Measurements from ENCODE around the gene SPRTN. TPM values are rescaled to one million over a fixed set of nuclear protein-coding genes. Genes with fewer than 3 reads are reported as not detected.

The SPRTN gene
- total and polyA plus RNA-seq, 11 donors: 3.2 to 10.6 (median 8.0) TPM

- Histone ChIP-seq H3K27me3 (no peaks in the 10 kb centered on the region), H3K4me3 (peak overlapping the region; percentile 63 to 96 (median 82)), H3K27ac (peak overlapping the region in 2 of 12 donors; percentile 95 to 96), H3K4me1 (peaks cover 14 to 70% (median 55%) of the 10 kb centered on the region in 12 donors), H3K36me3 (peaks cover 0 to 34% (median 18%) of the 10 kb centered on the region in 9 donors), H3K9me3 (no peaks in the 10 kb centered on the region)
- 46 to 59% (median 52%) methylated on average over 18 to 21 of the region's 21 CpGs for WGBS, 4 donors
- TF ChIP-seq CTCF (IDR thresholded peaks at IDR 0.05) (no peak), POLR2A (IDR thresholded peaks at IDR 0.05) (no peak)
- DNase-seq (no peak), ATAC-seq (no peak)
- intact Hi-C loops (cut with DNase I): loop anchor here in 6 of 10 donors (2.0 to 10.0 kb wide), 5 partner anchors 79 to 191 kb away; partner anchors contain the start of genes GNPAT (in 5 of the 6) and TSNAX (in 1 of the 6)
Measured at GRCh38 chr1:231335663-231336602, 2.2 kb upstream of the SPRTN start.

GRCh38 chr1:231337043-231337471, 1.0 kb upstream of the SPRTN start:
- peak in 3 of 5 donors; percentile 29 to 75 (median 34) for DNase-seq
- H3K27ac ChIP-seq: peak overlapping the region; percentile 76 to 98 (median 96)
- H3K36me3 ChIP-seq: peaks cover 0 to 38% (median 19%) of the 10 kb centered on the region in 9 donors
- TF ChIP-seq CTCF (IDR thresholded peaks at IDR 0.05) (no peak), POLR2A (IDR thresholded peaks at IDR 0.05) (no peak)
- H3K4me1 ChIP-seq: peaks cover 14 to 69% (median 55%) of the 10 kb centered on the region in 12 donors
- 0 to 1% (median 0%) methylated on average over 30 to 32 of the region's 32 CpGs; no CpG with 5 or more reads in 1 of the 4 donors for WGBS, 4 donors
- no peaks in the 10 kb centered on the region for H3K9me3 ChIP-seq
- H3K27me3 ChIP-seq: no peaks in the 10 kb centered on the region
- intact Hi-C loops (cut with DNase I): loop anchor here in 6 of 10 donors (2.0 to 10.0 kb wide), 5 partner anchors 78 to 190 kb away; partner anchors contain the start of genes GNPAT (in 5 of the 6) and TSNAX (in 1 of the 6)
- peak in 2 of 4 donors; percentile 7 to 43 for ATAC-seq
- H3K4me3 ChIP-seq: peak overlapping the region; percentile 63 to 96 (median 82)

DNA sequence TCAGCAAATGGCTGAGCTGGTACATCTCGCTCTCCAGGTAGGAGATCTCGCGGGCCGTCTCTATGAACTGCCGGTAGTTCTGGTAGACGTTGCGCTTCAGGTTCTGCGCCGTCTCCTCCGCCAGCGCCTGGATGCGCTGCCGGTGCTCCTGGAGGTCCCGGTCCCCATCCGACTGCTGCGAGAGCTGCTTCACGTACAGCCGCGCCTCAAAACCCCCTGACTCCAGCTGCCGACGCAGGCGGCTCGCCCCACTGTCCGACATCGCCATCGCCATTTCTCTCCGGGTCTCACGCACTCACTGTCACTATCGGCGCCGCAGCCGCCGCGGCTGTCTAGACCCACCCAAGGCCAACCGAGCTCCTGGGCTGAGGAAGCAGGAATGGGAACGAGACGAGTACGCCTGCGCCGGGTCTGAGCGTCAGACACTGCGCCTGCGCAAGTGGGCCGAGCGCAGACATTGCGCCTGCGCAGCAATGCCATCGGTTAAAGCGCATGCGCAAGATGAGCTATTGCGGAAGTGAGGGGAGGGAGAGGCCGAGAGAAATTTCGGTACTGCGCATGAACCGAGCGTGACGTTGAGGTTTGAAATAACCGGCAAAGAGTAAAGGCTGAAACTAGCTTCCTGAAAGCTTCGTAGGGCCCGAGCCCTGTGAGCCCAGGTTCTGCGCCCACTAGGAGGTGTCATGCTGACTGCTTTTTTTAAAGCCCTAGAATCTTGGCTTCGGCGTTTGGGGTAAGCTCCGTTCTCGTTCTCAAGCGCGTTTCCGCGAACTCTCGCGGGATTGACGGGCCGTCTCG, 422 bp upstream of the SPRTN start, which contains the start of gene EXOC8:
TSS of gene EXOC8 (minus strand) at position 381 of the 798 bp plus-strand sequence. CDS start at position 274, 107 bp downstream.
- DNase-seq: peak; percentile 94 to 98 (median 95)
- TF ChIP-seq POLR2A (IDR thresholded peaks at IDR 0.05) (peak in 1 of 2 donors; percentile 93), CTCF (IDR thresholded peaks at IDR 0.05) (peak in 1 of 12 donors; percentile 11)
- no peaks in the 10 kb centered on the region for H3K27me3 ChIP-seq
- H3K4me1 ChIP-seq: peaks cover 14 to 63% (median 52%) of the 10 kb centered on the region in 12 donors
- H3K9me3 ChIP-seq: no peaks in the 10 kb centered on the region
- peak within 1 kb of the TSS; percentile 76 to 98 (median 96) for H3K27ac ChIP-seq
- intact Hi-C loops (cut with DNase I): loop anchor here in 6 of 10 donors (2.0 to 10.0 kb wide), 5 partner anchors 77 to 190 kb away; partner anchors contain the start of genes GNPAT (in 5 of the 6) and TSNAX (in 1 of the 6)
- peaks cover 0 to 40% (median 25%) of the 10 kb centered on the region in 9 donors for H3K36me3 ChIP-seq
- ATAC-seq: peak; percentile 95 to 97 (median 96)
- H3K4me3 ChIP-seq: peak within 1 kb of the TSS; percentile 63 to 96 (median 82)
- WGBS, 4 donors: 0% methylated on average over 41 to 74 of the region's 74 CpGs
